IPS DF 6.9 (cell line): ENCODE data around the gene RIMBP3B.
"Not testable (repeated sequence)": the region's sequence is repeated elsewhere in the genome, so short reads cannot be mapped to it uniquely, and the experiment has no call there.

ENCODE experiments used
- DNase-seq: peaks from one replicate; pipeline ENCODE4 v3.0.0-alpha.2; 2013; ENCODE audit warnings: low read depth, low spot score
- H3K27ac ChIP-seq: one replicate; pipeline ENCODE4 v1.5.1; 2013; ENCODE audit warnings: low read length, control low read depth
- H3K27me3 ChIP-seq: 2 replicates; pipeline ENCODE4 v1.6.1; 2013; ENCODE audit warnings: mild to moderate bottlenecking, low read length; ENCODE audit not compliant: control insufficient read depth, insufficient read depth
- H3K36me3 ChIP-seq: 2 replicates; pipeline ENCODE4 v1.6.1; 2013; ENCODE audit warnings: low read length; ENCODE audit not compliant: control insufficient read depth, insufficient read depth
- H3K4me1 ChIP-seq: 2 replicates; pipeline ENCODE4 v1.6.1; 2013; ENCODE audit warnings: low read length; ENCODE audit not compliant: control insufficient read depth, insufficient read depth
- H3K4me3 ChIP-seq: 2 replicates; pipeline ENCODE4 v1.5.1; 2013; ENCODE audit warnings: mild to moderate bottlenecking, low read length
- H3K9me3 ChIP-seq: 2 replicates; pipeline ENCODE4 v1.6.1; 2013; ENCODE audit warnings: low read length, inconsistent platforms; ENCODE audit not compliant: control insufficient read depth, insufficient read depth
- WGBS: extraction: QIAGEN DNeasy Blood & Tissue Kit; methylation state at CpG from one replicate; pipeline ENCODE4 v1.1.7; 2013; ENCODE audit warnings: mixed read lengths, missing lambda C conversion rate; ENCODE audit not compliant: insufficient read length, insufficient coverage; 5-methylcytosine and 5-hydroxymethylcytosine counted together

RIMBP3B gene

DNA sequence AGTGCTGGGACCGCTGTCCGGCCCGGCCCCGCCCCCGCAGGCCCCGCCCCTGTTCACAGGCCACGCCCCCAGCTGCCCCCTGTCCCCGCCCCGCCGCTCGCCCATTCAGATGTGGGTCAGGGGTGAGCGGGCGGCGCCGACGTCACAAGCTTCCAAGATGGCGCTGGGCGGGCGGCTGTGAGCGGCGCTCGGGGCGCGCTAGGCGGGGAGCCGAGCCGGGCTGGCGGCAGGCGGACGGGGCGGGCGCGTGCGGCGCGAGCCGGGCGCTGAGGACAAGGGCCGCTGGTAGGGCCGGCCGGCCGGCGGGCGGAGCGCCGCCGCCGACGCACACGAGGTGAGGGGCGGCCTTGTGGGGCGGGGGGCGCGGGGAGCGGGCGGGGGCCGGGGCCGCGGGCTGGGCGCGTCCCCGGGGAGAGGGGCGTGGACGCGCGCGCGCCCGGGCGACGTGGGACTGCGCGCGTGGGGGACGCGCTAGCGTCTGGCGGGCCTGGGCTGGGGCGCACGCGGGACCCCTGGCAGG, 33.7 kb downstream of the RIMBP3B start, which contains the start of gene HIC2:
Gene HIC2, plus strand, starts transcription at position 145 of the 520 bp plus-strand sequence. CDS start 25,461 bp downstream, outside the sequence.
- not testable (repeated sequence) for H3K9me3 ChIP-seq, H3K27ac ChIP-seq, H3K27me3 ChIP-seq, DNase-seq, H3K4me1 ChIP-seq, H3K4me3 ChIP-seq, H3K36me3 ChIP-seq
- WGBS: no CpG with 5 or more reads among the region's 81 CpGs

DNA sequence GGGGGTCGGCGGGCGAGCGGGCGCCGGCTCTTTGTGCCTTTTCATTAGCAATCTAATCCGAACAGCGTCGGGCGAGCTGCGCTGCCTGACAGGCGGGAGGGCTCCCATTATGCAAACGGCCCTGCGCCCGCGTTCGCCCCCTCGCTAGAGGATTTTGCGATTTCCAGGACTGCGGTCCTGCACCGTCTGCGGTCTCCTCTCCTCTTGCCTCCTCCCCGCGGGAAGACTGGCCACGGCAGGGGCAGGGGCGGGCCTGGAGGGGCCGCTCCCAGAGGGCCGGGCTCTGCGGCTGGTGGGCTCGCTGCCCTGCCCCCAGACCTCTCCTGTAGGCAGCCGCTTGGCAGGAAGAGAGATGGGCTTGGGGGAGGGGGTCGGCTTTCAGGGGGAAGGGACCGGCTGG, 34.3 kb downstream of the RIMBP3B start:
- H3K27me3 ChIP-seq, H3K27ac ChIP-seq, DNase-seq, H3K9me3 ChIP-seq, H3K4me3 ChIP-seq, H3K4me1 ChIP-seq, H3K36me3 ChIP-seq: not testable (repeated sequence)
- no CpG with 5 or more reads among the region's 33 CpGs for WGBS

DNA sequence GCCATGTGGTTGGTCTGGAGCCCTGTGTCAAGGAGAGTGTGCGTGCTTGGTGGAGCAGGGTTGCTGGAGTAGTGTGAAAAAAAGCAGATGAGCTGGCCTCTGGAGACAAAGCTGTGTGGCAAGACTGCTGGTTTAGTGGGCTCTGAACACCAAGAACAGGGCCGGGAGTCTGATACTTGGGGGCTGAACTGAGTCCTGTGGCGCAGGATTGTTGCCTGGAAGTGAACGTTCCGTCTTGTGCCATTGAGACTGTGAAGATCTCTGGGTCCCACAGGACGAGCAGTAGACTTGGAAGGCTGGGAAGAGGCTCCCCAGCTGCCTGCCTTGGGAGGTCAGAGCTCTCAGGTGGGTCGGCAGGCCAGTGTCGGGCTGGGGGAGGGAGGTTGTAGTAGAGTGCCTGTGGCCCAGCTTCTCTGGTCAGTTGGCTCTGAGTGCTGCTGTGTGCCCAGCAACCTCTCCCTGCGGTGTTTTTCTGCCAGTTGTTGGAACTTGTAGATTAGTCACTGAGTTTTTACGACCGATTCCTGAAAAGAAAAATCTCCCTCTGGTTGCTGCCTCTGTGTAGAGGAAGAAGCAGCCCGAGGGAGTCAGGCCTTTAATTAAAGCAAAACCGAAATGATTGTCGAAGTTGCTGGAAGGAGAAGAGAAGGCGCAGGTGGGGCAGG, 35.6 kb downstream of the RIMBP3B start:
- H3K4me1 ChIP-seq, H3K9me3 ChIP-seq, H3K36me3 ChIP-seq, H3K4me3 ChIP-seq, H3K27me3 ChIP-seq, H3K27ac ChIP-seq, DNase-seq: not testable (repeated sequence)
- WGBS: no CpG with 5 or more reads among the region's 15 CpGs

DNA sequence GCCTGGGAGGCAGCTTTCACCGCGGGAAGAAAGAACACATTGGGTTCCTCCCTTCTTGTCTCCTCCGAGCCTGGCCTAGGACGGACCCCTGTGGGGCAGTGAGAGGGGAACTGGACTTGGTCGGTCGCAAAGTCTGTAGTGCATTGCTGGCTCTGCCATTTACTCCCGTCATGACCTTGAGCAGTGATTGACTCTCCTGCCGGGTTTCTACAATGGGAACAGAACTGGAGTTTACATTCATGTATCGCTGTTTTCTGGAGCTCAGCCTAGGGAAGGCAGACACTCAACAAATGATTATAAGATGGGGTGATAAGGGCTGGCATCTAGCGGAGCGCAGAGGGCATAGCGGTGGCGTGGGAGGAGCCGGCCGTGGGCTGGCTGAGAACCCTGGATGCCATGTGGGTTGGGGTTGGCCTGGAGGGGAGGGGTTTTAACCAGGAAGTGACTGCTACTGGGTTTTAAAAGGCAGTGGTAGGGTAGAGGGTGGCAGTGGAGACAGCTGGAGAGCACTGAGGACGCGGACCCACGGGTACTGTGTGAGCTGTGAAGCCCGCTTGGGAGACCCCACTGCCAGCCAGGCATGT, 36.7 kb downstream of the RIMBP3B start:
- not testable (repeated sequence) for H3K36me3 ChIP-seq, DNase-seq, H3K9me3 ChIP-seq, H3K27ac ChIP-seq, H3K4me3 ChIP-seq, H3K4me1 ChIP-seq, H3K27me3 ChIP-seq
- no CpG with 5 or more reads among the region's 19 CpGs for WGBS

DNA sequence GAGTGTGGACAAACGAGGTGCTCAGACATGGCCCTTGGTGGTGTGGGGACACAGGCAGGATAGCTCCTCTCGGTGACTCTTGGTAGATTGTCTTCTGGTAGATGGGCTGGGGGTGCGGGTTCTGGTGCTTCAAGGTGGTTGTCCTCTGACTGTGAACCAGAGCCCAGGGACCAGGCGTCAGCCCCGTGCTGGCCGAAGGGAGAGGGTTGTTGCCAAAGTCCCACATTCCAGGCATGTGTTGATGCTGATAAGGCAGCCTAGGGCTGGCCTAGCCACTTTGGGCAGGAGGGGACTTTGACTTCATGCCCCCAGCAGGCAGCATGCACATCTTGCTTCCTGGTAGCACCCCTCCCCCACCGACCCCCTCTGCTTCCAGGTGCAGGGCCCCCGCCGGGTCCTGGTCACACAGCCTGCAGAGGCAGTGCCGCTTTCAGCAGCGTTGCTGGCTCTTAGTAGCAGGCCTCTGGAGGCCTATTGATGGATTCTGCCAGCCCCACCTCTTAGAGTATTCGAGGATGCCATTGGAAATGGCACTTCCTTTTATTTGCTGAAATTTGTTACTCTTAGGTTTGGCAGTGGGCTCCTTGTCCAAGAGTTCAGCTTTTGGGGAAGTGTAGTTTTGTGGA, 40.6 kb downstream of the RIMBP3B start:
- H3K4me1 ChIP-seq, H3K27me3 ChIP-seq, H3K9me3 ChIP-seq, H3K27ac ChIP-seq, DNase-seq, H3K4me3 ChIP-seq, H3K36me3 ChIP-seq: not testable (repeated sequence)
- WGBS: no CpG with 5 or more reads among the region's 12 CpGs

DNA sequence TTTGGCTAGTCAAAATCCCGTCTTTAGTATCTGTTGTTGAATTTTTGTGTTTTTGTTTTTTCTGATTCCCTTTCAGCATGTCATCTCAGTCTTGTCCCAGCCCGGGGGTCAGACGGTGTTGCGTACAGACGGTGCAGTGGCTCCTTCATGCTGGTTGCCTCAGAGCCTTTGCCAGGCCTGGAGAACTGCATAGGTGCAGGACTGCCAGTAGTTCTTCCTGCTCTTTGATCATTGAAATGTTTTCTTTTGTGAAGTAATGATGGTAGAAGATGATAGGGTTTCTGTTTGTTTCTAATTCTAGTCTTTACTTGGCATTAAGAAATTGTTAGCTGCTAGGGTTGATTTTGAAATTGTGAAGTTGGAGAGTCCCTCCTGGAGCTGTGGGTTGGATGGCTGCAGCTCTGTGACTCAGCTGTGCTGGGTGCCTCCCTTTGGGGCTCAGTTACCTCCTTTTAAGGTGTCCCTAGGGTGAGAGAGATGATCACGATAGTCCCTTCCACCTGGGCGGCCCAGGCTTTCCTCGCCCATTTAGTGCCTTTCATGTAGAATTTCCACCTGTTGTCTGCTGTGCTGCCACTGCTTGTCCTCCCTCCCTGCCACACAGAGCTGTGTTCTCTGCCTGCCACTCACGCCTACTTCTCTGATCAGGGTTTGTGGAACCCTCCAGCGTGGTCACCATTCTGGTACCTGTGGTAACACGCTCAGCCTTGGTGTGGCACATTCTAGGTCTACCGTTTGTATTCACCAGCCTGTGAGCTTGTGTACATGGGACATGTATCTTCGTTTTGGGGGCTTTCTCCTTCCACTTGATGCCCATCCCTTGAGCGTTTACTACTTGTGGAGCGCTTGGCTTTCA, 51.1 kb downstream of the RIMBP3B start:
- H3K4me1 ChIP-seq, H3K4me3 ChIP-seq, H3K27me3 ChIP-seq, DNase-seq, H3K27ac ChIP-seq, H3K9me3 ChIP-seq, H3K36me3 ChIP-seq: not testable (repeated sequence)
- no CpG with 5 or more reads among the region's 15 CpGs for WGBS

DNA sequence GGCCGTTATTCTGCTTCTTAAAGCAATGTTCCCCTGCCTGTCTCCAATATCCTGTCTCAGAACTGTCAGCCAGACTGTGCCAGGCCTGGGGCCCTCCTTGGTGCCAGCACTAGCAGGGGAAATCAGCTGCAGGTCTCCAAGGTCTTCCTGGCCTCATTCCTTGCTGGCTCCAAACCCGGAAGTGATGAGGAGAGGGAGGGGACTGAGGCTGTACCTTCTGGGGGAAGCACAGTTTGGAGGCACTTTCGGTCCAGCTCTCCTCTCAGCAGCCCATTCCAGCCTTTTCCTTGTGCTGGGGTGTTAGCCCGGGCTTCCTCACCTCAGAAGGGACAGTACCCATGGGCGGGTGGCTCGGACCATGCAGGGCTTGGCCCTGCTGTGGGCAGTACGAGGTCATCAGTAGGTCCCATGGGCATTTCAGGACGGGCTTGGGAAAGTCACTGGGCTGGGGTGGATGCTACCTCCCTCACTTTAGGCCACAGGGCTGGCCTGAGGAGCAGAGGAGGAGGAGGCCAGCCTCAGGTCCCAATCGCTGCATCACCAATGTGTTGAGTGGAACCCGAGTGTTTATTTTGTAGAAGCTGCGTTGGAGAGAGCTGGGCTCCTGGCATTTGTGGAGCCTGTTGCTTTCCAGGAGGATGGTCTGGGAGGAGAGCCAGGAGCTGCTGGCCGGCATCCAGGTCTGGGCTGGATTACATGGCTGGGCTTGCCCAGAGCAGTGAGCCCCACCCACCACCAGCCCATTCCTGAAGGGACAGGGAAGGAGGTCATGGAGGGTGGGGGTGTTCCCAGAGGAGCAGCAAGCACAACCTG, 52.7 kb downstream of the RIMBP3B start:
- DNase-seq: not testable (repeated sequence)
- no CpG with 5 or more reads among the region's 12 CpGs for WGBS

DNA sequence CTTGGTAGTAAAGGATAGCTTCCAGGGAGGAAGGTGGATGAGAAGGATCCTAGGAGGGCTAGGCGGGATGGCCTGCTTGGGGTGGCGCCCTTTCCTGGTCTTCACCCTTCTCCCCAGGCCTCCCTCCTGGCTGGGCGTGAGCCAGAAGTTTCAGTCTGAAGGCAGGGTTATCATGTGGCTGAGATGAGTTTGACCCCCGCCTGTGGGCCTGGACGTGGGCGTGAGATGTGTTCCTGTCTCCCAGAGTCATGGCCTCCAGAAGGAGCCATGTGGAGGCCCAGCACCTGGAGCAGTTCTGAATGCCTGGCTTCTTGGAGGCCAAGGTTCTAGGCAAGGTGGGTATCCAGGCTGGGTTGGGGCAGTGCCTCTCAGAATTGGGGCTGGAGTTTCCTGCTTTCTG, 54.5 kb downstream of the RIMBP3B start:
- H3K9me3 ChIP-seq, H3K27me3 ChIP-seq, H3K4me3 ChIP-seq, DNase-seq, H3K36me3 ChIP-seq, H3K27ac ChIP-seq, H3K4me1 ChIP-seq: not testable (repeated sequence)
- no CpG with 5 or more reads among the region's 6 CpGs for WGBS

More for the DNA sequence above, 52.7 kb downstream of the RIMBP3B start:
- H3K36me3 ChIP-seq, H3K9me3 ChIP-seq, H3K4me3 ChIP-seq, H3K27ac ChIP-seq, H3K27me3 ChIP-seq, H3K4me1 ChIP-seq: not testable (repeated sequence)
